HFF-Myc (cell line): ENCODE data around the gene MIGA1.
"Not testable (repeated sequence)": the region's sequence is repeated elsewhere in the genome, so short reads cannot be mapped to it uniquely, and the experiment has no call there.

ENCODE experiments used
- DNase-seq: peaks from one replicate; pipeline ENCODE4 v3.0.0-alpha.2; 2011; ENCODE audit warnings: low read depth; ENCODE audit errors: extremely low read depth
- H3K4me3 ChIP-seq: replicated peaks from 2 replicates; pipeline ENCODE4 v1.5.1; 2011; ENCODE audit warnings: low read depth, mild to moderate bottlenecking, control low read depth, low read length
- TF ChIP-seq, protein P1 (sequence below): IDR thresholded peaks from 2 replicates; pipeline ENCODE4 v1.5.1; 2012; ENCODE audit warnings: mild to moderate bottlenecking, low read depth, low read length, control low read depth; ENCODE audit errors: missing control alignments

The MIGA1 gene, protein sequence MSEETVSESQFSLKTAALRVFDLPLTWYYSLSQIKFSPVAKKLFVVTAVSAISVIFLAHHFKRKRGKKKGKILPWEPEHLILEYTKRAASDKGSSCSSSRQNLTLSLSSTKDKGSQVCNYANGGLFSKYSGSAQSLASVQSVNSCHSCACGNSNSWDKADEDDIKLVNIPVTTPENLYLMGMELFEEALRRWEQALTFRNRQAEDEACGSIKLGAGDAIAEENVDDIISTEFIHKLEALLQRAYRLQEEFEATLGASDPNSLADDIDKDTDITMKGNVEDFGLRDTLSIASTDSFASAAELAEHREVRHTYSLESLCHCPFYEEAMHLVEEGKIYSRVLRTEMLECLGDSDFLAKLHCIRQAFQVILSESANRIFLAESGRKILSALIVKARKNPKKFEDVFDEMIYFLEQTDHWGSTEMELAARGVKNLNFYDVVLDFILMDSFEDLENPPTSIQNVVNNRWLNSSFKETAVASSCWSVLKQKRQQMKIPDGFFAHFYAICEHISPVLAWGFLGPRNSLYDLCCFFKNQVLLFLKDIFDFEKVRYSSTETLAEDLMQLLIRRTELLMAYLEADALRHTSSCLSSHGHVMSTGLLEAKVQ

DNA sequence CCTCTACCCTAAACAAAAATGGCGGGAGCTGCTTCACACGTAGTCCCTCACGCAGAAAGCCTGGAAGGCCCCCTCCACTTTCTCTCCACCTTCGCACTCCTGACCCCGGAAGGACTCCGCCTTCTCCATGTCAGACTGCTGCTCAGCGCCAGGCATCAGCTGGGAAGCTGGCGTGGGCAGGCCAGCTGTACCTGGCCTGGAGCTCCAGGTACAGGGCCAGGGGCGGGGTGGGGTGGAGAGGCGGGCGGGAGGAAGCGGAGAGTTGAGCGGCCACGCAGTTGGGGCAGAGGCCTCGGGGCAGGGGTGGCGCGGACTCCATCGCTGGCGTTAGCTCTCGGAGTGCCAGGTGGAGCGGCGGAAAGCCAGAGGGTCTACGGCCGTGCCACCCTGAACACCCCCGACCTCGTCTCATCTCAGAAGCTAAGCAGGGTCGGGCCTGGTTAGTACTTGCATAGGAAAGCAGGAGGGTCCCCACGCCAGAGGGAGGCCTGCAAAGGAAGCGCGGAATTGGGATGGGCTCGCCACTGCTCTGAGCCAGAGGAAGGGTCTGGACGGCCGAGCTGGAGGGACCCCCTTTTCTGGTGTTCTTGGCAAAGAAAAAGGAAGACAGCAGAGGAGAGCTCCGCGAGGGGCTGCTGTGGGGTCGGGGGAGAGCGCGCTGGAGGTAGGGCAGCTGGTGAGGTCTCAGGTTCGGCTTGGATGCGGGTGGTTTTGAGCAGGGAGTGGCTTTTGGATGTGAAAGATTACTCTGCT lies at the start of gene MIGA1:
TSS of gene MIGA1 (plus strand) at position 121 of the 753 bp plus-strand sequence. CDS start 3,604 bp downstream, outside the sequence.
- peak; percentile 71 for DNase-seq
- TF ChIP-seq, protein P1, sequence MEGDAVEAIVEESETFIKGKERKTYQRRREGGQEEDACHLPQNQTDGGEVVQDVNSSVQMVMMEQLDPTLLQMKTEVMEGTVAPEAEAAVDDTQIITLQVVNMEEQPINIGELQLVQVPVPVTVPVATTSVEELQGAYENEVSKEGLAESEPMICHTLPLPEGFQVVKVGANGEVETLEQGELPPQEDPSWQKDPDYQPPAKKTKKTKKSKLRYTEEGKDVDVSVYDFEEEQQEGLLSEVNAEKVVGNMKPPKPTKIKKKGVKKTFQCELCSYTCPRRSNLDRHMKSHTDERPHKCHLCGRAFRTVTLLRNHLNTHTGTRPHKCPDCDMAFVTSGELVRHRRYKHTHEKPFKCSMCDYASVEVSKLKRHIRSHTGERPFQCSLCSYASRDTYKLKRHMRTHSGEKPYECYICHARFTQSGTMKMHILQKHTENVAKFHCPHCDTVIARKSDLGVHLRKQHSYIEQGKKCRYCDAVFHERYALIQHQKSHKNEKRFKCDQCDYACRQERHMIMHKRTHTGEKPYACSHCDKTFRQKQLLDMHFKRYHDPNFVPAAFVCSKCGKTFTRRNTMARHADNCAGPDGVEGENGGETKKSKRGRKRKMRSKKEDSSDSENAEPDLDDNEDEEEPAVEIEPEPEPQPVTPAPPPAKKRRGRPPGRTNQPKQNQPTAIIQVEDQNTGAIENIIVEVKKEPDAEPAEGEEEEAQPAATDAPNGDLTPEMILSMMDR: no peak
- peak within 1 kb of the TSS; percentile 89 for H3K4me3 ChIP-seq

DNA sequence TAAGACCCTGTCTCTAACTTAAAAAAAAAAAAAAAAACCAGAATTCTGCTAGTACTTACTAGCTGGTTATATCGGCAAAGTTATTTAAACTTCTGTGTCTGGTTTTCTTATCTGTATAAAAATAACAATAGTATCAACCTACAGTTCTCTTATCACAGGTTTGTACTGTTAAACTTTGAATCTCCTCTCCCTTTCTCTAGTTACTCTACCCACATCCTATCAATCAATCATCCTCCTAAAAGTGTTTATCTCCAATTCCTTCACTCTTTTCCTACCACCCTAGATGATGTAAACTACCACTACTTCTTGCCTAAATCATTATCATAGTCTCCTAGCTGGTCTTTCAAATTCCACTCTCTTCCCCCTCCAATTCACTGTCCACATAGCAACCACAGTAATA lies 47.4 kb upstream of the MIGA1 start:
- TF ChIP-seq, protein P1: no peak
- no peak overlapping the region for H3K4me3 ChIP-seq
- no peak for DNase-seq

GRCh38 chr1:77739235-77739634 lies 40.2 kb upstream of the MIGA1 start:
- TF ChIP-seq, protein P1: no peak
- H3K4me3 ChIP-seq: no peak overlapping the region
- DNase-seq: no peak

DNA sequence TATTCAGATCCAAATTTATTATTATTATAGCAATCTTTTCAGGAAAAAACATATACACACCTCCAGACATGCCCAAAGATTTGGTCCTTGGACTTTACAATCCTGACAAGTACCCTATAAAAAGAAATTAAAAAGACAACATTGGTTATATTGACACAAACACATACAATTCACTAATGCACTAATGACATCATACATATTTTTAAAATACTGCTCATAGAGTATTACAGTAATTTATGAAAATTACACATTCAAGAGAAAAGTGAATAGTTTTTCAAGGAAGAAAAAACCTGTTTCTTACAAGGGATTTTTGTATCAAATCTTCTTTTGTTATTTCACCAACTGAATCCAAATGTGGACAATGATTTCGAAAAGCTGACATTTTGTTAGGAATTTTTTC lies 38.1 kb upstream of the MIGA1 start:
- H3K4me3 ChIP-seq: no peak overlapping the region
- DNase-seq: no peak
- TF ChIP-seq, protein P1: no peak

DNA sequence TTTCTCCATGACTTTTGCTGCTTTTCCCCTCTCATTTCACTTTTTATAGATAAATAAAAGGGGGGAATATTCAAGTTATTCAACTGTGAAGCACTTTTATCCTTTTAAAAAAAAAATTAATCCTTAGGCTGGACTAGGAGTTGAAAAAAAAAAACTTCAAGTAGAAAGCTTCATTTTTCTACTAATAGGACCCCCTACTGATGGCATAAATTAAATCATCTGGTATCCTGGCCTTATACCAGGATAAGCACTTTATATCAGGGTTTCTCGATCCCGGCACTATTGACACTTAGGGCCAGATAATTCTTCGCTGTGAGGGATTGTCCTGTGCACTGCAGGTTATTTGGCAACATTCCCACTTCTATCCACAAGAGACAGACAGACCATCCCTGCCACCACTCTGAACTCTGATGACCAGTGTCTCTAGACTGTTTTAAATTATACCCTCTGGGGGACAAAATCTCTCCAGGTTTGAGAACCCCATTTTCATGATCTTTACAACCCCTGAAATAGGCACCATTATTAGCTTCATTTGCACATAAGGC lies 37.4 kb upstream of the MIGA1 start:
- H3K4me3 ChIP-seq: no peak overlapping the region
- no peak for DNase-seq
- TF ChIP-seq, protein P1: no peak

- no peak overlapping the region for H3K4me3 ChIP-seq
- no peak for DNase-seq
- TF ChIP-seq, protein P1: no peak
These were observed 34.9 kb upstream of the MIGA1 start for GRCh38 chr1:77744576-77744975.

GRCh38 chr1:77749489-77749888 lies 30.0 kb upstream of the MIGA1 start:
- DNase-seq, H3K4me3 ChIP-seq: not testable (repeated sequence)
